K562 (cell line): ENCODE results near the gene WDR47. TPM values are rescaled to one million over a fixed set of nuclear protein-coding genes. Genes with fewer than 3 reads are reported as not detected.

Experiments used
- ATAC-seq: fragments of 200-7000 bp; cut with Tn5 transposase; 3 replicates; pipeline ENCODE4 v1.9.1; 2020; ENCODE audit warnings: moderate library complexity
- BruUV-seq: library from RNA; stranded (reverse); fragments of 400-500 nt; replicated peaks from 2 replicates; lab custom pipeline; 2021; lab: Mats Ljungman, UMichigan
- CTCF ChIA-PET: fragments of 300-600 bp; formaldehyde crosslinking; extraction: SDS; loops from one replicate; lab custom pipeline; 2021; ENCODE audit warnings: low intra/inter-chr PET ratio; lab: Yijun Ruan, JAX
- POLR2A ChIA-PET: fragments of 300-600, 350-650 bp; sonication (Branson Sonifier 250); formaldehyde crosslinking; extraction: SDS; loops from one replicate; lab custom pipeline; 2021; ENCODE audit warnings: antibody characterized with exemption, inconsistent platforms; lab: Yijun Ruan, JAX
- DNase-seq, 4 experiments: peaks; one replicate each; pipeline versions ENCODE4 v3.0.0 to v3.0.0-alpha.2; 2011 to 2018; ENCODE audit warnings: low spot score in 3 of 4, mixed read lengths in 3 of 4; ENCODE audit errors: extremely low read depth in 1 of 4
- FAIRE-seq: peaks from 2 replicates; lab custom pipeline; 2011; peaks lifted over from hg19 to GRCh38; lab: Jason Lieb, UNC
- H2AFZ ChIP-seq: 2 replicates; pipeline ENCODE4 v1.6.0; 2011; ENCODE audit warnings: low read depth, low read length, control low read depth, inconsistent platforms
- H3K27ac ChIP-seq: fragments of 200-600 bp; 3 replicates; pipeline ENCODE4 v1.8.0; 2011; ENCODE audit warnings: low read depth, mild to moderate bottlenecking, control low read depth, inconsistent platforms, low read length, moderate library complexity, mixed read lengths; ENCODE audit errors: extremely low read depth
- H3K27me3 ChIP-seq, 2 experiments: fragments of 300-600 bp in 1 of 2; 2 replicates in 1 of 2; 3 replicates in 1 of 2; pipeline versions ENCODE4 v1.6.0 to v1.8.0; 2011; ENCODE audit warnings: inconsistent platforms in 2 of 2, low read length in 2 of 2, mild to moderate bottlenecking in 1 of 2, mixed read lengths in 1 of 2, moderate library complexity in 1 of 2; ENCODE audit not compliant: control insufficient read depth in 2 of 2, insufficient read depth in 2 of 2
- H3K36me3 ChIP-seq: fragments of 300-600 bp; 3 replicates; pipeline ENCODE4 v1.8.0; 2011; ENCODE audit warnings: mild to moderate bottlenecking, low read length, inconsistent platforms; ENCODE audit not compliant: control insufficient read depth, insufficient read depth
- H3K4me1 ChIP-seq, 2 experiments: fragments of 200-600 bp in 1 of 2; replicated peaks in 1 of 2; 2 replicates in 1 of 2; 3 replicates in 1 of 2; pipeline versions ENCODE4 v1.5.1 to v1.8.0; 2011; ENCODE audit warnings: inconsistent platforms in 2 of 2, low read length in 2 of 2, mild to moderate bottlenecking in 1 of 2, mixed read lengths in 1 of 2, moderate library complexity in 1 of 2; ENCODE audit not compliant: control insufficient read depth in 2 of 2, insufficient read depth in 2 of 2
- H3K4me2 ChIP-seq: 2 replicates; pipeline ENCODE4 v1.6.1; 2011; ENCODE audit warnings: low read length, control low read depth, inconsistent platforms, mixed read lengths; ENCODE audit not compliant: insufficient read depth
- H3K4me3 ChIP-seq: fragments of 200-600 bp; sonication (generic), shearing (Covaris generic); 2 replicates; pipeline ENCODE4 v1.5.1; 2016; ENCODE audit warnings: control low read depth, inconsistent platforms
- H3K79me2 ChIP-seq: fragments of 200-600 bp; 3 replicates; pipeline ENCODE4 v1.8.0; 2011; ENCODE audit warnings: low read length, inconsistent platforms; ENCODE audit not compliant: control insufficient read depth, insufficient read depth
- H3K9ac ChIP-seq, 2 experiments: 2 replicates each; pipeline versions ENCODE4 v1.6.0 to v1.6.1; 2011; ENCODE audit warnings: low read depth in 2 of 2, low read length in 2 of 2, control low read depth in 1 of 2, inconsistent platforms in 1 of 2, mild to moderate bottlenecking in 1 of 2, mixed read lengths in 1 of 2; ENCODE audit not compliant: insufficient read depth in 1 of 2
- H3K9me1 ChIP-seq: one replicate; pipeline ENCODE4 v1.6.0; 2011; ENCODE audit warnings: inconsistent platforms, mild to moderate bottlenecking, low read length, moderate library complexity; ENCODE audit not compliant: control insufficient read depth, insufficient read depth
- H3K9me3 ChIP-seq: replicated peaks from 2 replicates; pipeline ENCODE4 v1.5.1; 2011; ENCODE audit warnings: low read depth, low read length, inconsistent platforms; ENCODE audit not compliant: control insufficient read depth, insufficient read depth
- H4K20me1 ChIP-seq: replicated peaks from 2 replicates; pipeline ENCODE4 v1.6.1; 2011; ENCODE audit warnings: low read length, inconsistent platforms, mixed read lengths; ENCODE audit not compliant: control insufficient read depth, insufficient read depth
- ATF7 ChIP-seq: fragments of 450-650 bp; IDR thresholded peaks from 2 replicates; pipeline ENCODE4 v1.7.1; 2014; ENCODE audit warnings: mild to moderate bottlenecking, moderate library complexity
- POLR2G ChIP-seq: fragments of 200-400 bp; formaldehyde crosslinking; IDR thresholded peaks from 2 replicates; pipeline ENCODE4 v1.6.1; 2017; ENCODE audit warnings: low read depth, mild to moderate bottlenecking, antibody characterized with exemption, low read length, moderate library complexity
- SNAPC5 ChIP-seq: fragments of 250-450 bp; sonication (Bioruptor Pico); IDR thresholded peaks from 2 replicates; pipeline ENCODE4 v1.8.0; 2021; ENCODE audit warnings: moderate library complexity, mild to moderate bottlenecking, inconsistent platforms
- SREBF2 ChIP-seq: sonication (generic); formaldehyde crosslinking; IDR thresholded peaks from 2 replicates; pipeline ENCODE4 v1.4.0; 2020; ENCODE audit warnings: mild to moderate bottlenecking, missing genetic modification reagents
- THAP12 ChIP-seq: fragments of 250-450 bp; sonication (Bioruptor Pico); IDR thresholded peaks from 2 replicates; pipeline ENCODE4 v1.9.0; 2021; ENCODE audit warnings: mild to moderate bottlenecking, inconsistent platforms
- TRIM24 ChIP-seq, 2 experiments: fragments of 450-650 bp; IDR thresholded peaks; 2 replicates each; pipeline ENCODE4 v1.6.1; 2016
- TSC22D4 ChIP-seq: fragments of 450-650 bp; IDR thresholded peaks from 2 replicates; pipeline ENCODE4 v1.6.1; 2016; ENCODE audit warnings: missing genetic modification characterization, missing biosample characterization, control low read depth
- ZNF431 ChIP-seq: sonication (generic); formaldehyde crosslinking; IDR thresholded peaks from 2 replicates; pipeline ENCODE4 v1.8.0; 2022; ENCODE audit warnings: mild to moderate bottlenecking, missing genetic modification reagents
- WGBS: fragments of 100-300 bp; shearing (Covaris generic); methylation state at CpG from one replicate; pipeline ENCODE4 v1.1.6; 2016; ENCODE audit warnings: low coverage, mixed read lengths; ENCODE audit not compliant: insufficient coverage; ENCODE audit errors: missing lambda C conversion rate; 5-methylcytosine and 5-hydroxymethylcytosine counted together
- in situ Hi-C: fragments of 300-500 bp; cut with MboI; formaldehyde crosslinking; loops from 4 replicates; pipeline ENCODE4 v1.15.0; 2018; ENCODE audit warnings: inconsistent platforms, mixed read lengths
- intact Hi-C: fragments of 100-400 bp; cut with micrococcal nuclease; formaldehyde crosslinking; loops from 2 replicates; pipeline ENCODE4 v1.14.2; 2022
- polyA plus RNA-seq, 8 experiments: library from polyadenylated mRNA; depleted of rRNA in 4 of 8; stranded (reverse) in 5 of 8; unstranded in 3 of 8; fragments of >200 nt; fragmentation: Nextera tagmentation in 2 of 8; fragmentation: Illumina TruSeq in 1 of 8; extraction: Ambion mirVana in 2 of 8; extraction: Trizol in 1 of 8; gene quantifications; 2 replicates each; pipeline versions ENCODE4 v1.2.1 to v1.2.3, GENCODE V29; 2011 to 2014; ENCODE audit warnings: inconsistent platforms in 1 of 8, missing spikeins in 1 of 8
- total RNA-seq, 7 experiments: library from RNA; depleted of rRNA in 6 of 7; stranded (reverse); fragments of >200 nt in 6 of 7; fragmentation: Illumina TruSeq in 2 of 7; extraction: Trizol in 2 of 7; gene quantifications; 2 replicates each; pipeline versions ENCODE4 v1.2.1 to v1.2.3, GENCODE V29; 2011 to 2021; ENCODE audit warnings: low replicate concordance in 1 of 7

The WDR47 gene
- total and polyA plus RNA-seq, 9 of the 15 experiments (the other 6 are each of a cell fraction or from before 2014, with no cell fraction given), result 1.3 to 10.1 (median 4.9) TPM

GRCh38 chr1:108949044-108949443, 92.9 kb downstream of the WDR47 start (continued):
- TF ChIP-seq SREBF2 (CRISPR knock-in tag) (no peak), SNAPC5 (no peak), TSC22D4 (tag) (no peak), POLR2G (no peak), ATF7 (no peak), TRIM24 (IDR thresholded peaks at IDR 0.05) (no peak)

- peaks cover 55% of the 10 kb centered on the region for H3K79me2 ChIP-seq
- no peaks in the 10 kb centered on the region for H3K9me1 ChIP-seq
- no peak overlapping the region for H2AFZ ChIP-seq
- no peak overlapping the region for H3K9ac ChIP-seq
- H3K27me3 ChIP-seq, result no peaks in the 10 kb centered on the region
- no peak for DNase-seq
- no peaks in the 10 kb centered on the region for H3K4me1 ChIP-seq
- no peak overlapping the region for H3K27ac ChIP-seq
- H3K4me2 ChIP-seq, result no peak overlapping the region
- TF ChIP-seq ZNF431 (no peak), SREBF2 (CRISPR knock-in tag) (no peak), THAP12 (no peak), TSC22D4 (tag) (no peak)
- in situ Hi-C loops, result no loop called here
- H4K20me1 ChIP-seq, result peaks cover 6% of the 10 kb centered on the region
- intact Hi-C loops, result no loop called here
- FAIRE-seq, result no peak
- peaks cover 64% of the 10 kb centered on the region for H3K36me3 ChIP-seq
- no TSS peak for BruUV-seq
- ChIA-PET POLR2A (interaction anchor here (0.6 to 3.1 kb wide), 7 partner anchors 9 to 183 kb away, joined by 3 to 20 read pairs (median 3); partner anchors contain the start of genes CLCC1 and TMEM167B), CTCF (no interaction called here)
- H3K4me3 ChIP-seq, result no peak overlapping the region
- 89% methylated on average over 6 of the region's 6 CpGs for WGBS
- no peak for ATAC-seq
- H3K9me3 ChIP-seq, result no peaks in the 10 kb centered on the region
Observed at GRCh38 chr1:108947871-108948525, 93.9 kb downstream of the WDR47 start.
